Activated naive CD4-positive, alpha-beta T cell (primary cell): ENCODE data around the gene LRP11.
A peak's percentile ranks its signal among the peaks of the same experiment; 100 is the strongest.
"Not testable (repeated sequence)": the region's sequence is repeated elsewhere in the genome, so short reads cannot be mapped to it uniquely, and the experiment has no call there.

Experiments used
- DNase-seq, 4 experiments: peaks; one replicate each; lab custom pipeline; 2025; lab: John Stamatoyannopoulos, UW

The LRP11 gene

DNA sequence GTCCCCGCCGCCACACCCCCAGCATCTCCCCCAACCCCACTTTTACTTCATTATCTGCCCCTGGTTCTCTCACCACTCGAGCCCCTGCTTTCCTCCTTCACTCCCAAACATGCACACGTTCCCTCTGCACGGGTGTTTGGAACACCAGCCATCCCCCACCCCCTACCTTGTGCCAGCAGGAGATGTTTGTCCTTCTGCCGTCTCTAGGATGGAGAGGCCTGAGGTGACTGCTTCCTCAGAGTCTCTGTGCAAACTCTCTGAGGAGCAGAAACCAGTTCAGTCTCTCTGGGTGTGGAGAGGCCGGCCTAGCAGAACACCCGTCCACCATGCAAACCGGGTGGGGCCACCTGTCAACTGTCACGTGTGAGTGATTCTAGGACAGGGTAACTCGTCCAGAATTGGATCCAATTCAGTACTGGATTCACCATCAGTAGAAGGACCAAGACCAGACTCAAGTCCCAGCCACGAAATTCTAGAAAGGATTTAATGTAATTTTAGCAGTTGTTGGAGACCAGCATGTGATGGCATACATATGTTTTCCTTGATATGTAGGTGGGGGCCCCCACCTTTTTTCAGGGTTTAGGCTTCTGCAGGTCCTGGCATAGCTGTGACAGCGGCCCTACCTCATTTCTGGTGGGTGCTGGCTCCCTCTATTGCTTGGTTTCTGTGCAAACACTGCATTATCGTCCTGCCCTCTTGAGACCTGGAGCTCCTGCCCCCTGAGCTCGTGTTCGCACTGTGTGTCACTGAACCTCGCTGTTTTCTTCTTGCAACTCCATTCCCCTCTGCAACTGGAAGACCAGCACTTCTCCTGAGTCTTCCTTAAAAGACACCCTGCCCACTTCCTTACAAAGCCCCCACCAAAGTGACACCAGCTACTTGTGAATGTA, 33.9 kb upstream of the LRP11 start, which contains the start of gene RAET1E:
TSS of gene RAET1E (minus strand) at position 259 of the 890 bp plus-strand sequence. CDS start 7,212 bp downstream, outside the sequence.
- DNase-seq: no peak

DNA sequence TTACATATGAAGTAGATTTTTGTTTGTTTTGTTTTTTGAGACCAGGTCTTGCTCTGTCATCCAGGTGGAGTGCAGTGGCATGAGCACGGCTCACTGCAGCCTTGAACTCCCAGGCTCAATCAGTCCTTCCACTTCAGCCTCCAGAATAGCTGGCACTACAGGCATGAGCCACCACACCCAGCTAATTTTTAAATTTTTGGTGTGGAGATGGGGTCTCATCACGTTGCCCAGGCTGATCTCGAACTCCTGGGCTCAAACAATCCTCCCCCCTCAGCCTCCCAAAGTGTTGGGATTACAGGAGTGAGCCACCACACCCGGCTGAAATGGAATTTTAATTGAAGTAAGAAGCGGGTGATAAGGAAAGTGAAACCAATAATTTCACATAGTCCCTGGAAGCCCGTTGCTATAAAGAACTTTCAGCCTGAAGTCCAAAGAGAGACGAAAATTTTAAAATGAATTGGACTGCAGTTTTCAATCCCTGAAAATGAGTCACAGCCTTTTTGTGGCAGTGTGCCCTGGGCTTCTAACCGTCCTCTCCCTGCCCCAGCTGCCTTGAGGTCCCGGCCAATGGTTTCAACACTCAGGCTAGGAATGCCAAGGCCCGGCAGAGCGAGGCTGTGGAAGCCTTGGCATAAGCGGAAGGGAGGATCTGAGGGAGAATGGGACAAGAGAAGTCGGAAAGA, 33.0 kb upstream of the LRP11 start:
- no peak for DNase-seq

DNA sequence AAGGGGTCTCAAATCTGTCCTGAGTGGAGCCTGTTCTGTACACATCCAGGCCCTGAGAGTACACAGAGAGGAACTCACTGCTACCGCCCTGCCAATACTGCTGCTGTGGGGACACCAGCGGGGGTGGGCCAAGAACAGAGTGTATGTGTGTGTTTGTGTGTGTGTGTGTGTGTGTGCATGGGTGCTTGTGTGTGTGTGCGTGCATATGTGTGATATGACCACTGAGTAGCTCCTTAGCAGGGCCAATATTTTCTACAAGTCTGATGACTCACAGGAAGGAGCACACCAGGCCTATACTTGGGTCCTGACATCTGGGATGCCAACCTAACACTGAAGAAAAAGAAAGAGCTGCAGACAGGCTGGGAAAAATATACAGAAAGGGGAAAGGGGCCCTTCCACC, 32.3 kb upstream of the LRP11 start:
- DNase-seq: no peak

DNA sequence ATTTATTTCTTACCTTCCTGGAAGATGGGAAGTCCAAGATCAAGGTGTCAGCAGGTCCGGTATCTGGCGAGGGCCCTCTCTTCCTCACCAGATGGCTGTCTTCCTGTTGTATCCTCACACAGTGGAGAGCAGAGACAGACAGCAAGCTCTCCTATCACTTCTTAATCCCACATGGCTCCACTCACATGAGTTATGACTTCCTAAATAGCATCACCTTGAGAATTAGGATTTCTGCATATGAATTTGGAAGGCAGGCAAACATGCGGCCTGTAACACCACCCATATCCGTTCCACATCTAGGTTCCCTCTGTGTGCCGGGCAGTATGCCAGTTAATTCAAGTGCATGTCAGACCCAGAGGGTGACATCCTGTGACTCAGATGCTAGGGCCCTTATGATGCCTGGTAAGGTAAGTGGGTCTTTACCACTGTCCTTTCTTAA, 31.7 kb upstream of the LRP11 start:
- peak in 2 of 4 experiments; percentile 3 to 32 for DNase-seq

DNA sequence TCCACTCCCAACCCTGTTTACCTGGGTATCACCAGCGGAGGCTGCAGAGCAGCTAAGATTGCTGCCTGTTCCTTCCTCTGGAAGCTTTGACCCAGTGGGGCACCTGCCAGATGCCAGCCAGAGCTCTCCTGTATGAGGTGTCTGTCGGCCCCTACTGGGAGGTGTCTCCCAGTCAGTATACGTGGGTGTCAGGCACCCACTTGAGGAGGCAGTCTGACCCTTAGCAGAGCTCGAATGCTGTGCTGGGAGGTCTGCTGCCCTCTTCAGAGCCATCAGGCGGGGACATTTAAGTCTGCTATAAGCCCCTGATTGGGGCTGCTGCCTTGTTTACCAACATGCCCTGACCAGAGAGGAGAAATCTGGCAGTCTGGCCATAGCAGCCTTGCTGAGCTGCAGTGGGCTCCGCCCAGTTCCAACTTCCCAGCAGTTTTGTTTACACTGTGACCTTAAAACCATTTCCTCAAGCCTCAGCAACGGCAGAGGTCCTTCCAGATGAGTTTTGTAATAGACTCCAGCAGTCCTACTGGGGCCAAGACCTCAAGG, 31.0 kb upstream of the LRP11 start:
- DNase-seq: no peak

DNA sequence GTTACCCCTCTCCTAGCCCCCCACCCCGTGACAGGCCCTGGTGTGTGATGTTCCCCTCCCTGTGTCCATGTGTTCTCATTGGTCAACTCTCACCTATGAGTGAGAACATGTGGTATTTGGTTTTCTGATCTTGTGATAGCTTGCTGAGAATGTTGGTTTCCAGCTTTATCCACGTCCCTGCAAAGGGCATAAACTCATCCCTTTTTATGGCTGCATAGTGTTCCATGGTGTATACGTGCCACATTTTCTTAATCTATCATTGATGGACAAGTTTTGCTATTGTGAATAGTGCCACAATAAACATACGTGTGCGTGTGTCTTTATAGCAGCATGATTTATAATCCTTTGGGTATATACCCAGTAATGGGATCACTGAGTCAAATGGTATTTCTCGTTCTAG, 27.7 kb upstream of the LRP11 start:
- DNase-seq: not testable (repeated sequence)

DNA sequence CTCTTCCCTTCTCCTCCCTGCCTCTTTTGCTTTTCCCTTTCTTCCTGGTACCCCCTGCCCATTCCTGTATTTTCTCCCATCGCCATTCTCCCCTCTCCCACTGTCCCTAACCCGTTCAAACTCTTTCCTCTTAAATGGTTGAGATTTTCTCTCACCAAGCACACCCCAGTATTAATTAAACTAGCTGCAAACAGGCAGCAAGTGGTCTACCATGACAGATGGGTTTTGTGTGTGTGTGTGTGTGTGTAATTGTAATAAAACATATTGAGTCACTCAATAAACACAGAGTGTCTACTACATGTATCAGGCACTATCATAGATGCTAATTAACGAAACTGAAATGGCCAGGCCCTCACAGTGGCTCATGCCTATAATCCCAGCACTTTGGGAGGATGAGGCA, 27.1 kb upstream of the LRP11 start:
- no peak for DNase-seq

DNA sequence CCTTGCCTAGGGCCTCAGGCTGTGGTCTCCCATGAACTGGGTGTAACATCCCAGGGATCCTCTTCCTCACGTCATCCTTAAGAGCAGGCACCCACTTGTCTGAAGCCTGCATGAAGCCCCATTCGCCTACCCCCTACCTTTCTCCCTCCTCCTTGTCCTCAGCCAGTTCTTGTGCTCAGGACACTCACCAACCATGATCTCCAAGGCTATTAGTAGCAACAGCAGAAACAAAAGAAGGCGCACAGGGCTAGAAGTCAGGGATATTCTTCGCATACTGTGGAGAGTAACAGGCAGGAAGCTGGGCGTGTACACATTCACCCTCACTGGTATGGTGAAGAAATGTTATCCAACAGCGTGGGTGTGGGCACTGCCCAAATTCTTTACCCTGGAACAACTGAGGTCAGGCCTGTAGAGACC, 26.5 kb upstream of the LRP11 start:
- no peak for DNase-seq

DNA sequence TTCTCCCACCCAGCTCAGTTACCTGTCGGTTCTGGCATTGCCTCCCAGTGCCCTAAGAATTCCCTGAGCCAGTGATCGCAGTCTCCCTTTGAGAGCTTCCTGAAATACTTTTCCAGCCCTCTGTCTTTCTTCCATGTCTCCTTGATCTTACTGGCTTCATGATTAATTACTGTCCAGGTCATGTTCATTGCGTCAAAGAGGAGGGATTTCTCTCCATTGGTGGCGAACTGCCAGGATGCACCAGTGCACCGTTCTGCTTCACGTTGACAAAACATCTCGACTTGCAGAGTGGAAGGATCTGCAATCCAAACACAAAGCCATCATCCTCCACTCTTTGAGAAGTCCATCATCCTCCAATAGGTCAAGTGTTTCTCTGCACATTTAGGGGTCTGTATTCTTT, 25.2 kb upstream of the LRP11 start:
- DNase-seq: no peak

DNA sequence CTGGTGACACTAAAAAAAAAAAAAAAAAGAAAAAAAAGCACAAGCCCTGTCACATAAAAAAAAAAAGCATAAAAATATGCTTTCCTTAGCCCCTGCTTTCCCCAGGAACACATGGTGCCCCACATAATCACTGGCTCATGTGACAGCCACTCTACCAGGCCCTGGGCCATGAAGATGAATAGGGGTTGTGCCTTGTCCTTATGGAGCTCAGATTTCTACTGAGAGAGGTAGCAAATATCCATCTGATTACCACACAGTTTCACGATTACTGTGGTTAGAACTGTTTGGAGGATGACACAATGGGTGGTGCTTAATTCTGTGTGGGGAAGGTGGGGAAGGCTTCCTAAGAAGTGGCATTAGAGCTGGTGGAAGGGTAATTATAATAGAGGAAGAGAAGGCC, 24.5 kb upstream of the LRP11 start:
- no peak for DNase-seq

DNA sequence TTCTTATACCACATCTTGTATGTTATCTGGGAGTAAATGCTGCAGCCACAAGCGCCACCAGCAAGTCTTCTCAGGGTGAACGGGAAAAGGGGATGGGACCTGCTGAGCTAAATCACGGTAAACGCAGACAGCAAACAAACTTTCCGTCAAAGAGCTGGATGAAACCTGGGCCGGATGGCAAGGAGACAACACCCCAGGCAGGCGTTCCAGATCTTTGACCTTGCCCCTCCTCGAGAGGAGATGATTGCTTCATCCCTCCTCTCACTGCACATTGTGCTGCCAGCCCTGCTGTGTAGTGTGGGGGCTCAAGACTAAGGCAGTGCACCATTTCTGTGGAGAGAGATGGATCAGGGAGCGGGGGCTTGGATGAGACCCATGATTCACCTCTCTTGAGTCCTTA, 23.9 kb upstream of the LRP11 start:
- DNase-seq: no peak

DNA sequence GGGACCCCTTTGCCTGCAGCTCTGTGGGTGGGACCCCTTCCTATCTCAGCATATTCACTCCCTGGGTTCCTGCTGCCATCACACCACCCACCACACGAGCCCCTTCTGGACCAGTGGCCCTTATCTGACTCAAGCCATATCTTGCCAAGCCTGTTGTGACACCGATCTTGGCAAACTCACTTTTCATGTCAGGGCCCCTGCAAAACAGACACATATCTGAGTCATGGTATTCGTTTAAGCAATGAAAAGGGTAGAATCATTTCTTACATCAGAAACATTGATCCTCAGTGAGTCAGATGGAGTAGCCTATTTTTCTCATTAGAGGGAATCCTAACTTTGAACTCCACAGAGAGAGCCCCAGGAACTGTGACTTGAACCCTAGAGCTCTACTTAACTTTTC, 23.2 kb upstream of the LRP11 start:
- DNase-seq: no peak

DNA sequence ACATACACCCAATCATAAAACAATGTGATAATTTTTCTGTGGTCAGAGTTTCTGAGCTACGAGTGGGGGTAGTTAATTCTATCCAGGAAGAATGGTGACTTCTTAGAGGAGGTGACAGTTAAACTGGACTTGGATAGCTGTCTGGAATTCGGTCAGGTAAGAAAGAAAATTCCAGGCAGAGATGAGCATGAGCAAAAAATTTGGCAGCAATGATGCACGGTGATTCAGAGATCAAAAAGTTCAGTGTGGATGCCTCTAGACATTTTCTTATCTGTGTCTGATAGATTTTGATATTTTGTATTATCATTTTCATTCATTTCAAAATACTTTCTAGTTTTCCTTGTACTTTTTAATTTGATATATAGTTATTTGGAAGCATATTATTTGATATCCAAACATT, 21.7 kb upstream of the LRP11 start:
- DNase-seq: no peak

DNA sequence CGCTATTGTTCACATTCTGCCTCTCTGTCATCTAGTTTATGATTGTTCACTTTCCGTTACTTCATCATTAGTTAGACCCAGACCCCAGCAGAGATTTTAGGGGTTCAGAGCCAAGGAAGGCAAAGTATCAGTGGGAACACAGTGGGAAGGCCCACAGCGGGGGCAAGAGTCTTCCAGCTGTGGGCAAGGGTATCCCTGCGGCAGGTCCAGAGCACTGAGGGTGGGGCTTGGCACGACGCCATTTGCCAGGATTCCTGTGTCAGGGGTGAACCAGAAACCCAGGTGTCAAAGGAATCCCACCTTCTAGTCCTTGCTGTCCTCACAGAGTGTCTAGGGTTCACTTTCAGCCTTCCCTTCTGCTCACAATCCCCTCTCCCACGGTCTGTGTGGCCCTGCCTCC, 20.5 kb upstream of the LRP11 start:
- DNase-seq: no peak

DNA sequence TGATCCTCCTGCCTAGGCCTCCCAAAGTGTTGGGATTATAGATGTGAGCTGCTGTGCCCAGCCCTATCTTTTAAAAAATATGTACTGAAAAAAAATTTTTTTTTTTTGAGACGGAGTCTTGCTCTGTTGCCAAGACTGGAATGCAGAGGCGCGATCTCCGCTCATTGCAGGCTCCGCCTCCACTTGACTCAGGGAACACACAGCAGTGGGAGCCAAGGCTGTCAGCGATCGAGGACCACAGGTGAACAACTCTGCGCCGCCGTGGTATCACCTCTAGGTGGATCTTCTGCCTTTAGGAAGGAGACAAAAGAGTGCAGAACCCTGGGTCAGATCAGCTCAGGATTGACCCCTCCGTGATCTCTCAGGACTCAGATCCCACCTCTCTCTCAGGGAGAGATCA, 20.1 kb upstream of the LRP11 start:
- DNase-seq: no peak

DNA sequence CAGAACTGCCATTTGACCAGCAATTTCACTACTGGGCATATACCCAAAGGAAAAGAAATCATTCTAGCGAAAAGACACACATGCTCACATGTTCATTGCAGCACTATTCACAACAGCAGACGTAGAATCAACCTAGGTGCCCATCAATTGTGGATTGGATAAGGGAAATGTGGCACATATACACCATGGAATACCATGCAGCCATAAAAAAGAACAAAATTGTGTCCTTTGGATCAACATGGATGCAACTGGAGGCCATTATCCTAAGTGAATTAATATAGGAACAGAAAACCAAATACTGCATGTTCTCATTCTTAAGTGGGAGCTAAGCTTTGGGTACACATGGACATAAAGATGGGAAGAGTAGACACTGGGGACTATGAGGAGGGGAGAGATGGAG, 17.7 kb upstream of the LRP11 start:
- DNase-seq: no peak

DNA sequence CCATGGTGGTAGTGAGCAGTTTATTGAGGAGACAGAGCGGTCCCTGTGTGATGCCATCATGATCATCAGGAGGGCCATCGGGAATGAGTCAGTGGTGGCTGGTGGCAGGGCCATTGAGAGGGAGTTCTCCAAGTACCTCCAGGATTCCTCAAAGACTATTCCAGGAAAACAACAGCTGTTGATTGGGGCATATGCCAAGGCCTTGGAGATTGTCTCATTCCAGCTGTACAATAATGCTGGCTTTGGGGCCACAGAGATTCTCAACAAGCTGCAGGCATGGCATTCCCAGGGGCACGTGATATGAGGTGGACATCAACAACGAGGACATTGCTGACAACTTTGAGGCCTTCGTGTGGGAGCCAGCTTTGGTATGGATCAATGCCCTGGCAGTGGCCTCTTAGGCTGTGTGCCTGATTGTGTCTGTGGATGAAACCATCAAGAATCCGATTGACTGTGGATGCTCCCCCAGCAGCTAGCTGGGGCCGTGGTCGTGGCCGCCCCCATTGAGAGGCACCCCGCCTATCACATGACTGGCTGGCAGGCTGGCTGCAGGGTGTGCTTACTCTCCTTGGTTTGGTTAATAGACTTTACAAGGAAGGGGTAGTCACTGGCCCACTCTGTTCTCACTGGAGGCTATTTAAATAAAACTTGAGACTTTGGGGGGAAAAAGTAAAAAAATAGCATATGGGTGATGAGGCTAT, 17.1 kb upstream of the LRP11 start:
- DNase-seq: no peak

DNA sequence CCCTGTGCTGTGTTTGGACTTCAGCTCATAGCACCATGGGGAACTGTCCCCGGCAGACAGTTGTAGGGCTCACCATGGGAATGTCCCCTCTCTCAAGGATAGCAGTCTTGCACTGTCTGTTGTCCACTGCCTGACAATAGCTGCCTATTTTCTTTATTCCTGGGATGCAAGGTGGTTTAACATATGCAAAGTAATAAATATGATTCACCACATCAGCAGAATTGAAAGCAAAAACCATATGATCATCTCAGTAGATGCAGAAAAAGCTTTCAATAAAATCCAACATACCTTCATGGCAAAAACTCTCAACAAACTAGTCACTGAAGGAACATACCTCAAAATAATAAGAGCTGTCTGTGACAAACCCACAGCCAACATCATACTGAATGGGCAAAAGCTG, 13.5 kb upstream of the LRP11 start:
- DNase-seq: no peak

DNA sequence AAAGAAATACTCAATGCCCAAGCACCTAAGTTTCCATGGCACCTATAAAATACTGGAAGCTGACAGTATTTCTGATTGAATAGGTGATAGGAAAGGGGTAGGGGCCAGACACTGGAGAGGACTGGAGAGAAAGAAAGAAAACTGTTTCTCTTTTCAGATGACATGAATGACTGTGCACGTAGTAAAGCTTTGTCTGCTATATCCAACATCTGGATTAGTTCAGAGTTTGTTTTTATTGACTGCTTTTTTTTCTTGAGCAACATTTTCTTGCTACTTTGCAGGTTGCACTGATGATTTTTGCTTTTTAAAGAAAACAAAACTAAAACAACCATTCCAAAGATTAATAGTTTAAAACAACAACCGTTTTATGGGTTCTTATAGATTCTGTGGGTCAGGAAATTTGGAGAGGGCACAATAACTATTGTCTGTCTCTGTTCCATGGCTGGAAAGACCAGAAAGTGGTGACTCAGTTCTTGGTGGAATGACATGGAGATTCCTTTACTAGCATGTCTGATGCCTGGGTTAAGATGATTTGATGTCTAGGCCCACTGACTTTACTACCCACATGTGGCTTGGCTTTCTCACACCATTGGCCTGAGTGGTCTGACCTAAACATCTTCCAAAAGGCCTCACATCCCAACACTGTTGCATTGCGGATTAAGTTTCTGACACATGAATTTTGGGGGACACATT, 12.2 kb upstream of the LRP11 start:
- DNase-seq: no peak

DNA sequence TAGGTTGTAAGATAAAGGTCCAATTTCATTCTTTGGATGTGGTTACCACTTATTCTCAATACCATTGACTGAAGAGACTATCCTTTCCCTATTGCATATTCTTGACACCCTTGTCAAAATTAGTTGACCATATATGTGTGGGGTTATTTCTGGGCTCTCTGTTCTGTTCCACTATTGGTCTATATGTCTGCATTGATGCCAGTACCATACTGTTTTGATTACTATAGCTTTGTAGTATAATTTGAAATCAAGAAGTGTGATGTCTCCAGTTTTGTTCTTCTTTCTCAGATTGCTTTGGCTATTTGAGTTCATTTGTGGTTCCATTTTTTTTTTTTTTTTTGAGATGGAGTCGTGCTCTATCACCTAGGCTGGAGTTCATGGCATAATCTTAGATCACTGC, 8.1 kb upstream of the LRP11 start:
- no peak for DNase-seq

DNA sequence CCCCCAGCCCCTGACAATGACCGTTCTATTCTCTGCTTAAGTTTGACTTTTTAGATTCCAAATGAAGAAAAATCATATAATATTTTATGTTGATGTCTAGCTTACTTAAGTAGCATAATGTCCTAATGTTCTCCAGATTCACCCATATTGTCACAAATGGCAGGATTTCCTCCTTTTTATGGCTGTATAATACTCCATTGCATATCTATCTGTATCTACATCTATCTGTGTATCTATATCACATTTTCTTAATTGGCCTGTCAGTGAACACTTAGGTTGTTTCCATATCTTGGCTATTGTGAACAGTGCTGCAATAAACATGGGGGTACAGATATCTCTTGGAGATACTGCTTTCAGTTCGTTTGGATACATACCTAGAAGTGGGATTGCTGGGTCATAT, 7.0 kb upstream of the LRP11 start:
- no peak for DNase-seq
